Neural progenitor cell (in vitro differentiated cells): ENCODE data around the gene DLG2.

Source experiments
- CTCF ChIP-seq: fragments of 200-600 bp; sonication (generic); IDR thresholded peaks from 2 replicates; pipeline ENCODE4 v1.5.1; 2017; ENCODE audit warnings: antibody characterized with exemption, mild to moderate bottlenecking
- EZH2 ChIP-seq: fragments of 200-600 bp; sonication (generic); IDR thresholded peaks from 2 replicates; pipeline ENCODE4 v1.6.1; 2017; ENCODE audit warnings: antibody characterized with exemption, mild to moderate bottlenecking, moderate library complexity

- TF ChIP-seq CTCF (no peak), EZH2 (no peak)
Observed at GRCh38 chr11:83923961-83924360, 1703.2 kb downstream of the DLG2 start.
